Right lobe of liver (tissue), 4 donors: ENCODE data around the gene ADCY9.

Experiments
- POLR2A ChIP-seq: fragments of 450-650 bp; IDR thresholded peaks from one replicate; pipeline ENCODE4 v1.6.1; 2017; ENCODE audit warnings: antibody characterized with exemption, mild to moderate bottlenecking
- TF ChIP-seq, protein P1 (sequence below), 4 donors: fragments of 200-600 bp in 3 of 4; fragments of 450-650 bp in 1 of 4; IDR thresholded peaks; one replicate each; pipeline versions ENCODE4 v1.5.1 to v1.8.0; 2016 to 2022; ENCODE audit warnings: antibody characterized with exemption in 4 of 4, mild to moderate bottlenecking in 2 of 4
- donor health status: DM: no; HTN: no; CAD: no.
- donor health status: DM: no; HTN: no; CAD: no.
- donor health status: DM: no; HTN: yes; CAD: no.

DNA sequence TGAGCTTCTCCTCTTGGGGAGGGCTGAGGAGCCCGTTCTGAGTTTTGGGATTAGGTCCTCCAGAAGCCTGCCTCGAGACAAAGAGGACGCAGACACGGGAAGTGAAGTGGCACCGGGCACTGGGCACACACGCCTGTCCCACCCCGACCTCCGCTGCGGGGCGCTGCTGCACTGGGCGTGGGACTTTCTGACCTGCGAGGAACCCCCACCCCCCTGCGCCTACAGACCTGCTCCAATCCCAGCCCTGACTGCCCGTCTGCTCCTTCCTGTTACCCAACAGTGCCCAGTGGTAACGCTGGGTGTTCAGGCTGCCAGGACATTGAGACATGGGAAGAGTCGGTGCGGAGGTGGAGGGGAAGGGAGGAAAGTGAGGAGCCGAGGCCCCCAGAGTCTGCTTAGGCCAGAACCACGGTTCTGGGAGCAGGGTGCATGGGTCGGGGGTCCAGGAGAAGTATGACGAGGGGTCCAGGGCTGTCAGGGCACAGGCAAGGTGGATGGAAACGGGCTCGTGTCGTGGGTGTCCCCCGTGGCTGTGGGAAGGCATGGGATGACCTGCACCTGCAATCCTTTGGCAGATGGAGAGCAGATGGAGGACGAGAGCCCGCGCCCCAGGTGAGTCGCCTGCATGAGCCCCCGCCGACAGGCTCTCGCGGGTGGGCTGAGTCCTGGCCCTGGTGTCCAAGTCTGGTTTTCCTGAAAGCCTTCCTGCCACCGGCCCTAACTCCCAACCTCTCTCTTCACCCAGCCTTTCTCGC is 123.8 kb downstream of the ADCY9 start:
- TF ChIP-seq, protein P1, sequence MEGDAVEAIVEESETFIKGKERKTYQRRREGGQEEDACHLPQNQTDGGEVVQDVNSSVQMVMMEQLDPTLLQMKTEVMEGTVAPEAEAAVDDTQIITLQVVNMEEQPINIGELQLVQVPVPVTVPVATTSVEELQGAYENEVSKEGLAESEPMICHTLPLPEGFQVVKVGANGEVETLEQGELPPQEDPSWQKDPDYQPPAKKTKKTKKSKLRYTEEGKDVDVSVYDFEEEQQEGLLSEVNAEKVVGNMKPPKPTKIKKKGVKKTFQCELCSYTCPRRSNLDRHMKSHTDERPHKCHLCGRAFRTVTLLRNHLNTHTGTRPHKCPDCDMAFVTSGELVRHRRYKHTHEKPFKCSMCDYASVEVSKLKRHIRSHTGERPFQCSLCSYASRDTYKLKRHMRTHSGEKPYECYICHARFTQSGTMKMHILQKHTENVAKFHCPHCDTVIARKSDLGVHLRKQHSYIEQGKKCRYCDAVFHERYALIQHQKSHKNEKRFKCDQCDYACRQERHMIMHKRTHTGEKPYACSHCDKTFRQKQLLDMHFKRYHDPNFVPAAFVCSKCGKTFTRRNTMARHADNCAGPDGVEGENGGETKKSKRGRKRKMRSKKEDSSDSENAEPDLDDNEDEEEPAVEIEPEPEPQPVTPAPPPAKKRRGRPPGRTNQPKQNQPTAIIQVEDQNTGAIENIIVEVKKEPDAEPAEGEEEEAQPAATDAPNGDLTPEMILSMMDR (IDR thresholded peaks at IDR 0.05): no peak
- no peak for TF ChIP-seq POLR2A
